ENCODE data around the gene CEBPZOS. TPM values are rescaled to one million over a fixed set of nuclear protein-coding genes. Genes with fewer than 3 reads are reported as not detected.
A peak's percentile ranks its signal among the peaks of the same experiment; 100 is the strongest.

Gene CEBPZOS
- total and polyA plus RNA-seq, 9 of the 15 experiments (the other 6 are each of a cell fraction or from before 2014, with no cell fraction given): 21.7 to 64.8 (median 46.7) TPM

GRCh38 chr2:37196320-37197195 lies at the start of gene CEBPZOS (continued):
- TF ChIP-seq, protein P1, sequence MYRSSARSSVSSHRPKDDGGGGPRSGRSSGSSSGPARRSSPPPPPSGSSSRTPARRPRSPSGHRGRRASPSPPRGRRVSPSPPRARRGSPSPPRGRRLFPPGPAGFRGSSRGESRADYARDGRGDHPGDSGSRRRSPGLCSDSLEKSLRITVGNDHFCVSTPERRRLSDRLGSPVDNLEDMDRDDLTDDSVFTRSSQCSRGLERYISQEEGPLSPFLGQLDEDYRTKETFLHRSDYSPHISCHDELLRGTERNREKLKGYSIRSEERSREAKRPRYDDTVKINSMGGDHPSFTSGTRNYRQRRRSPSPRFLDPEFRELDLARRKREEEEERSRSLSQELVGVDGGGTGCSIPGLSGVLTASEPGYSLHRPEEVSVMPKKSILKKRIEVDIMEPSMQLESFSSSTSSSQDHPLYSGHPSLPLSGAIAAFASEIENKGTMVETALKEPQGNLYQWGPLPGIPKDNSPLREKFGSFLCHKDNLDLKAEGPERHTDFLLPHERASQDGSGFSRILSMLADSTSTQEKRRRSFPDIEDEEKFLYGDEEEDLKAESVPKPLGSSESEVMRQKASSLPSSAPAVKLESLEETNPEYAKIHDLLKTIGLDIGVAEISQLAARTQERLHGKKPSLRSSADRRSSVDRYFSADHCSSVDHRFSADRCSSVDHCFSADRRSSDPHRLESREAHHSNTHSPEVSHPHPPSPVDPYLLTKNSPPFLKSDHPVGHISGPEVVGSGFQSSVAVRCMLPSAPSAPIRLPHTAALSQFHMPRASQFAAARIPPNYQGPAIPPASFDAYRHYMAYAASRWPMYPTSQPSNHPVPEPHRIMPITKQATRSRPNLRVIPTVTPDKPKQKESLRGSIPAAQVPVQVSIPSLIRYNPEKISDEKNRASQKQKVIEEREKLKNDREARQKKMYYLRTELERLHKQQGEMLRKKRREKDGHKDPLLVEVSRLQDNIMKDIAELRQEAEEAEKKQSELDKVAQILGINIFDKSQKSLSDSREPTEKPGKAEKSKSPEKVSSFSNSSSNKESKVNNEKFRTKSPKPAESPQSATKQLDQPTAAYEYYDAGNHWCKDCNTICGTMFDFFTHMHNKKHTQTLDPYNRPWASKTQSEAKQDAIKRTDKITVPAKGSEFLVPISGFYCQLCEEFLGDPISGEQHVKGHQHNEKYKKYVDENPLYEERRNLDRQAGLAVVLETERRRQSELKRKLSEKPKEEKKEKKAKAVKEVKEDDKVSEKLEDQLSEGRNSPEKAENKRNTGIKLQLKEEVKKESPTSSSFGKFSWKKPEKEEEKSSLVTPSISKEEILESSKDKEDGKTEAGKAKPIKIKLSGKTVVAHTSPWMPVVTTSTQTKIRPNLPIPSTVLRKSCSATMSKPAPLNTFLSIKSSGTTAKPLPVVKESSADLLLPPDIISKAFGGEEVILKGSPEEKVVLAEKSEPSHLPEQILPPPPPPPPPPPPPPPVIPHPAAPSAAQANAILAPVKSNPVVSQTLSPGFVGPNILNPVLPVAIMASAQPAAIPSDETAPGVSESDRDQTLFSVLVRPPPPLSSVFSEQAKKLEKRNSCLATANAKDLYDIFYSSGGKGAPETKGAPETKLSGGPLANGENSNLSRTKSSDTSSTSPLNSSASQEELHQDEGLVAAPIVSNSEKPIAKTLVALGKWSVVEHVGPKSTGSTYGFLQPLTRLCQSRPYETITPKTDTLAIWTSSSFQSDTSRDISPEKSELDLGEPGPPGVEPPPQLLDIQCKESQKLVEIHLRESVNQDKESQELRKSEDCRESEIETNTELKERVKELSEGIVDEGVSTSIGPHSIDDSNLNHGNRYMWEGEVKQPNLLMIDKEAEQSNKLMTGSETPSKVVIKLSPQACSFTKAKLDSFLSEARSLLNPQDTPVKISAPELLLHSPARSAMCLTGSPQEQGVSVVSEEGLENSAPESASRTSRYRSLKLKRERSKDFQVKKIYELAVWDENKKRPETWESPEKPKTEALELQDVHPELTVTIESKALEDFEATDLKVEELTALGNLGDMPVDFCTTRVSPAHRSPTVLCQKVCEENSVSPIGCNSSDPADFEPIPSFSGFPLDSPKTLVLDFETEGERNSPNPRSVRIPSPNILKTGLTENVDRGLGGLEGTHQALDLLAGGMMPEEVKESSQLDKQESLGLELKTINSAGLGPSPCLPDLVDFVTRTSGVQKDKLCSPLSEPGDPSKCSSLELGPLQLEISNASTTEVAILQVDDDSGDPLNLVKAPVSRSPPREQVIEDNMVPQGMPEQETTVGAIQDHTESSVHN (IDR thresholded peaks at IDR 0.05; ENCODE audit: borderline replicate concordance in 1 of 2, low read depth in 1 of 2): no peak
- TF ChIP-seq ZBTB2 (IDR thresholded peaks at IDR 0.05) (peak; percentile 99), TAL1 (IDR thresholded peaks at IDR 0.05) (no peak), HDGF (IDR thresholded peaks at IDR 0.05) (no peak), MXI1 (IDR thresholded peaks at IDR 0.05; ENCODE audit: low read depth, low read length) (no peak), ZBTB33 (CRISPR knock-in tag; IDR thresholded peaks at IDR 0.05) (no peak; the same call in 1 of the 2 replicates), YY1 (IDR thresholded peaks at IDR 0.05; ENCODE audit: borderline replicate concordance in 1 of 3, control insufficient read depth in 1 of 3, extremely low read depth in 1 of 3, insufficient read depth in 3 of 3, insufficient read length in 1 of 3, insufficient replicate concordance in 2 of 3, low read depth in 1 of 3, low read length in 2 of 3) (no peak), ZEB2 (IDR thresholded peaks at IDR 0.05) (0 out of 2 replicates have a peak, but pooled peaks have one; percentile 26), ZBED1 (IDR thresholded peaks at IDR 0.05) (0 out of 2 replicates have a peak, but pooled peaks have one; percentile 31)
- TF ChIP-seq, protein P2, sequence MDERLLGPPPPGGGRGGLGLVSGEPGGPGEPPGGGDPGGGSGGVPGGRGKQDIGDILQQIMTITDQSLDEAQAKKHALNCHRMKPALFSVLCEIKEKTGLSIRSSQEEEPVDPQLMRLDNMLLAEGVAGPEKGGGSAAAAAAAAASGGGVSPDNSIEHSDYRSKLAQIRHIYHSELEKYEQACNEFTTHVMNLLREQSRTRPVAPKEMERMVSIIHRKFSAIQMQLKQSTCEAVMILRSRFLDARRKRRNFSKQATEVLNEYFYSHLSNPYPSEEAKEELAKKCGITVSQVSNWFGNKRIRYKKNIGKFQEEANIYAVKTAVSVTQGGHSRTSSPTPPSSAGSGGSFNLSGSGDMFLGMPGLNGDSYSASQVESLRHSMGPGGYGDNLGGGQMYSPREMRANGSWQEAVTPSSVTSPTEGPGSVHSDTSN (CRISPR knock-in tag; IDR thresholded peaks at IDR 0.05; ENCODE audit: low read depth): no peak
- TF ChIP-seq, protein P2 (tag; conservative IDR thresholded peaks at IDR 0.05; ENCODE audit: low read depth): no peak
